Karpas-422 (cell line): ENCODE data around the gene AP3S2. TPM values are rescaled to one million over a fixed set of nuclear protein-coding genes. Genes with fewer than 3 reads are reported as not detected.

Experiments
- DNase-seq: peaks from one replicate; pipeline ENCODE4 v3.0.0-alpha.2; 2015
- H2AFZ ChIP-seq: fragments of 200-600 bp; sonication (generic); 2 replicates; pipeline ENCODE4 v1.6.1; 2014; ENCODE audit warnings: antibody characterized with exemption, low read length, mixed read lengths
- H3K27ac ChIP-seq: fragments of 200-600 bp; sonication (generic); 2 replicates; pipeline ENCODE4 v1.5.1; 2014; ENCODE audit warnings: mild to moderate bottlenecking, low read length, moderate library complexity
- H3K27me3 ChIP-seq: fragments of 200-600 bp; sonication (generic); 2 replicates; pipeline ENCODE4 v1.6.1; 2014; ENCODE audit warnings: low read length, mixed read lengths
- H3K36me3 ChIP-seq: fragments of 200-600 bp; sonication (generic); 2 replicates; pipeline ENCODE4 v1.6.1; 2014; ENCODE audit warnings: low read length, mixed read lengths; ENCODE audit not compliant: insufficient read depth
- H3K4me1 ChIP-seq: fragments of 200-600 bp; sonication (generic); 2 replicates; pipeline ENCODE4 v1.6.1; 2014; ENCODE audit warnings: mild to moderate bottlenecking, low read length, mixed read lengths
- H3K4me2 ChIP-seq: fragments of 200-600 bp; sonication (generic); 2 replicates; pipeline ENCODE4 v1.6.1; 2014; ENCODE audit warnings: low read length, low read depth, mild to moderate bottlenecking; ENCODE audit not compliant: poor library complexity, severe bottlenecking
- H3K4me3 ChIP-seq: fragments of 200-600 bp; sonication (generic); 2 replicates; pipeline ENCODE4 v1.5.1; 2014; ENCODE audit warnings: mild to moderate bottlenecking, antibody characterized with exemption, low read length, mixed read lengths
- H3K79me2 ChIP-seq: fragments of 200-600 bp; sonication (generic); 2 replicates; pipeline ENCODE4 v1.6.1; 2014; ENCODE audit warnings: mild to moderate bottlenecking, low read length, mixed read lengths
- H3K9ac ChIP-seq: fragments of 200-600 bp; sonication (generic); 2 replicates; pipeline ENCODE4 v1.6.0; 2014; ENCODE audit warnings: low read length
- H3K9me2 ChIP-seq: fragments of 200-600 bp; sonication (generic), shearing (Covaris generic); replicated peaks from 2 replicates; pipeline ENCODE4 v1.6.0; 2014; ENCODE audit warnings: mild to moderate bottlenecking, low read length, moderate library complexity; ENCODE audit not compliant: insufficient read depth
- H3K9me3 ChIP-seq: fragments of 300-700, 200-600 bp; sonication (generic); 2 replicates; pipeline ENCODE4 v1.6.1; 2014; ENCODE audit warnings: low read length, mixed read lengths
- H4K20me1 ChIP-seq: fragments of 200-600 bp; sonication (generic); 2 replicates; pipeline ENCODE4 v1.6.1; 2014; ENCODE audit warnings: mild to moderate bottlenecking, antibody characterized with exemption, low read length, low read depth; ENCODE audit not compliant: insufficient read depth
- total RNA-seq: library from RNA; depleted of rRNA; stranded (reverse); fragments of >200 nt; shearing (Covaris generic); gene quantifications from 2 replicates; pipeline ENCODE4 v1.2.3, GENCODE V29; 2014; ENCODE audit warnings: low replicate concordance

AP3S2 gene
- total RNA-seq, 1 experiment from 2014 or later: 29.3 TPM

DNA sequence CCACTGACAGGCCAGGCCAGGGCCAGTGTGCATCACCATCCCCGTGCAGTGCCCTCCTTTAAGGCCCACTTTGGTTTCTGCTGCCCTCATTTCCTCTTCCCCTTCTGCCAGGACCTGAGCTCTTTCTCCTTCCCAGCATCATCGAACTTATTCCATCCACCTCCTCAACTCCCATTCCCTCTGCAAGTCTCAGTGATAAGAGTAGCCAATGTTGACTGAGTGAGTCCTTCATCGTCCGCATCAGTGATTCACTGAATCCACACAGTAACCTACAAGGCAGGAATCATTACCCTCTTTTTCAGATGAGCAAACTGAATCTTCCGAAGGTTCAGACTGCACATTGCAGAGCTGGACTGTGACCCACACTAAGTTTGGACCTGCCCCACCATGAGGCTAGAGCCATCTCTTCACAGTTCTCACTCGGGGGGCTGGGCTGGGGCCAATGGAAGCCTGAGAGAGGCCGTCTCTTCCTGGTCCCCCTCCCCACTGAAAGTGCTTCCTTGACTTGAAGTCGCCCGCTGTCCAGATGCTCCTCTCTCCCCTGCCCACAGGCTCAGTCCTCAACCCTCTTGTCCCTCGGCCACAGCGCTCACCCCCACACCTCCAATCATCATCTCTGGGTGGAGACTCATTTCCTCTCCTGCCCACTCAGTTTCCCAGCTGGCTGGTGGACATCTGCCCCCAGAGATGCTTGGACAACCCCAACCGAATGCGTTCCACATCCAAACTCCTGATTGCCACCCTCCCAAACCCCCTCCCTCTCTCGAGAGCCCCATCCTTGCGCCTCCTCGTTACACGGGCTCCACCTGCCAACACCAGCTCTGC, 64.0 kb downstream of the AP3S2 start:
- Histone ChIP-seq H3K9ac (no peak overlapping the region), H3K27me3 (no peaks in the 10 kb centered on the region), H3K9me2 (no peaks in the 10 kb centered on the region), H3K4me2 (no peak overlapping the region), H3K9me3 (no peaks in the 10 kb centered on the region), H4K20me1 (no peaks in the 10 kb centered on the region), H3K4me3 (no peak overlapping the region), H3K27ac (no peak overlapping the region), H2AFZ (no peak overlapping the region), H3K36me3 (no peaks in the 10 kb centered on the region), H3K79me2 (no peaks in the 10 kb centered on the region), H3K4me1 (no peaks in the 10 kb centered on the region)
- DNase-seq: no peak

DNA sequence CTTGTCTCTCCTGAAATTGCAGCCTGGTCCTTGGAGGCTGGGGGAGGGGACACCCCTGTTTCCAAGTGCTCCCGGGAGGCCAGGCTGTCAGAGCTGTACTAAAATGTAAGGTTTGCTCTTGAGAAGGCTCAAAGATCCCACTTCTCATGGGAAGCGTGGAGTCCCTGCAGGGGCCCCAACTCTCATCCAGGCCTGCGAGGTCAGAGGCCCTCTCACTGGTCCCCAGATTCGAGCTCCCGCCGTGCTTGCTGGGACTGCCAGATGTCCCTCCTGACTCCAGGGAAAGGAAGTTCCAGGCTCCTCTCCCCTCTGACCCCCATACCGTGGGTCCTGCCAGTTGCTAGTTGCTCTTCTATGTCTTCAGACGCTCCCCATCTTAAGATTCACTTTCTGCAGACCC, 64.6 kb downstream of the AP3S2 start:
- no peak overlapping the region for H3K4me3 ChIP-seq
- no peaks in the 10 kb centered on the region for H3K9me3 ChIP-seq
- H3K9ac ChIP-seq: no peak overlapping the region
- no peak overlapping the region for H3K27ac ChIP-seq
- H3K27me3 ChIP-seq: no peaks in the 10 kb centered on the region
- no peak overlapping the region for H2AFZ ChIP-seq
- H4K20me1 ChIP-seq: no peaks in the 10 kb centered on the region
- no peak for DNase-seq
- no peaks in the 10 kb centered on the region for H3K36me3 ChIP-seq
- H3K9me2 ChIP-seq: no peaks in the 10 kb centered on the region
- no peaks in the 10 kb centered on the region for H3K4me1 ChIP-seq
- no peaks in the 10 kb centered on the region for H3K79me2 ChIP-seq
- H3K4me2 ChIP-seq: no peak overlapping the region

DNA sequence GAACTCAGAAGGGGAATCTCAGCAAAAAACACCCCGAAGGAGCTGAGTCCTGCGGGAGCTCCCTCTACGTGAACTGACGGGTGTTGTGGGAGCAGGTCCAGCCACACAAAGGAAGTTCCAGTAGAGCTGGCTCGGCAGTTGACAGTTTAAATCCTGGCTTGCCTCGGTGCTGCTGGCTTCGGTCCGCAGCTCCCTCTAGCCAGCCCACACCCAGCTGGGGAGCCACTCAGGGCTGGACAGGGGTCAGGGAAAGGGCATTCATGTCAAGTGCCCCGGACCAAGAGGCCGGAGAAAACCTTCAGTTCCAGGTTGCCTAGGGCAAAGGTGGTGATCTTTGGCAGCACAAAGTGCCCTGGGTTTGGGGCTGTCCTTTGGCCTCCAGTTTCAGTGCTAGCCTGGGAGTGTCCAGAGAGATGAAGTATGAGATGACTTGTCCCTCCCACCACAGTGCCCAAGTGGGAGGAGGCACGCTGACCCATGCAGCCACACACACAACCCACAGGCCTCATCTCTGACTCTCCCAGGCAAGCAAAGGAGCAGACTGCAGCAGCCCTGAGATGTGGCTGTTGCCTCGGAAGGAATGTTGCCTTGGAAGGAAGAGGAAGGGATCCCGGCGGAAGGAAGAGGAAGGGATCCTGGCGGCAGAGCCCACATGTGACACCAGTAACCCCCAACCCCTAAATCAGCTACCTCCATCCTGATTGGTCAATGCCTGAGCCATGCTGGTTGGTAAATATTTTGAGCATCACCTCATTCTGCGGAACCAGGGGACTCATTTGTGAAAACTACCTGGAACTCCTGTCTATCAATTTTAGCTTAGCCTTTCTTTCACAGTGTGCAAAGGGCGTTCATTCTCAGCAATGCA, 65.3 kb downstream of the AP3S2 start:
- H3K9ac ChIP-seq: no peak overlapping the region

DNA sequence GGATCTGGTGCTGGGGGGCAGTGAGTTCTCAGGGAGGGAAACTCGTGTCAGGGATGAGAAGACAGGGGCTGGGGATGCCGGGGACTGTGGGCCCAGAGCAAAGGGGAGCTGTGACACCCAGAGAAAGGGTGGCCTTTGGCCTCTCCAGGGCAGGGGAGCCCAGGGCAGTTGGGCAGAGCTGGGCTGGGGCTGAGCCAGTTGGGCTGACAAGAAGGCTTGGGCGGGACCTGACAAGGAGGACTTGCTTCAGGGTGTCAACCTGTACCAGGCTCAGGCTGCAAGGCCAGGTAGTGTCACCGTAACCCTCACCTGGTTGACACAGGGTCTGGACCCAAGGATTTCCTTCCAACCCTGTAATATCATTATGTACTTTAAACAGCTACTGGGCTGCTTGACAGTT, 66.0 kb downstream of the AP3S2 start:
- H4K20me1 ChIP-seq: no peaks in the 10 kb centered on the region
- H3K36me3 ChIP-seq: no peaks in the 10 kb centered on the region
- DNase-seq: no peak
- H3K4me2 ChIP-seq: no peak overlapping the region
- H3K4me1 ChIP-seq: no peaks in the 10 kb centered on the region
- no peaks in the 10 kb centered on the region for H3K27me3 ChIP-seq
- no peak overlapping the region for H3K27ac ChIP-seq
- H3K4me3 ChIP-seq: no peak overlapping the region
- no peaks in the 10 kb centered on the region for H3K9me2 ChIP-seq
- no peak overlapping the region for H2AFZ ChIP-seq
- no peaks in the 10 kb centered on the region for H3K9me3 ChIP-seq
- no peaks in the 10 kb centered on the region for H3K79me2 ChIP-seq
- H3K9ac ChIP-seq: no peak overlapping the region

More for the DNA sequence above, 65.3 kb downstream of the AP3S2 start:
- no peaks in the 10 kb centered on the region for H4K20me1 ChIP-seq
- no peak overlapping the region for H3K4me3 ChIP-seq
- DNase-seq: no peak
- no peaks in the 10 kb centered on the region for H3K27me3 ChIP-seq
- H3K9me3 ChIP-seq: no peaks in the 10 kb centered on the region
- H3K4me2 ChIP-seq: no peak overlapping the region
- no peak overlapping the region for H2AFZ ChIP-seq
- no peaks in the 10 kb centered on the region for H3K4me1 ChIP-seq
- H3K9me2 ChIP-seq: no peaks in the 10 kb centered on the region
- H3K79me2 ChIP-seq: no peaks in the 10 kb centered on the region
- H3K27ac ChIP-seq: no peak overlapping the region
- H3K36me3 ChIP-seq: no peaks in the 10 kb centered on the region

DNA sequence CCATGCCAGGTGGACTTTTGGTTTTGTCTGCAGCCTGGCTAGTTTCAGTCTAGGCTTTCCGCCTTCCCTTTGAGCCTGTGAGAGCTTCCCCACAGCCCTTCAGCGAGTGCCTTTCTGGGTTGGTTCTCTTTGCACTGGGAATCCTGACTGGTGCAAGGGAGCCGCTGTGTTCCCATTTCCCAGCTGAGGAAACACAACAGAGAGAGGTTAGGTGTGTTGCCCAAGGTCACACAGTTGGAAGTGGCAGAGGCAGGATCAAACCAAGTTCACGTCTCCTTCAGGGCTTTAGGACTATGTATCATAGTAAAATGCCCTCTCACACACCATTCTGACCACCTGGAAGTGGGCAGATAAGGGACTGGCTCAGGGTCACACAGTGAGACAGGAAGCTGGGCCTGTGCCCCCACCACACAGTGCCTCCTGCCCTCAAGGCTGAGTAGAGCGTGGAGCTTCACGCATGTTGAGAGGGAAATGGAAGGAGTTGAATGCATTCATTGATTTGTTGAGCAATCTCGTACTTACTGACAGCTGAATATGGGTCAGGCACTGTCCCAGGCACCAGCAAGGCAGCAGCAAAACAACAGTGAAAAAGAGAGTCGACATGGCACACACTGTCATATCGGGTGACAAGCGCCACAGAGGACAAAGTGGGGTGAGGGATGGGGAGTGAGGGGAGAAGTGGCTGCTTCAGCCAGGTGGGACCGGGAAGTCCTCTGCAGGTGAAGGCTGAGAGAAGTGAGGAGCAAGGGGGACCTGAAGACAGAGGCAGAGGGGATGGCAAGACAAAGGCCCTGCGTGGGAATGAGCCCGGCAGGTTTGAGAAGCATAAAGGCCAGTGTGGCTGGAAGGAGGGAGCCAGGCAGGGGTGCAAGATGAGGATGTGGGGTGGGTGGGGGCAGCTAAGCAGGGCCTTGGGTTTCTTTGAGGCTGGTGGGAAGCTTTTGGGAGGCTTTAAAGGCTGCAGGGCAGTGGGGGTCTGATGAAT, 66.8 kb downstream of the AP3S2 start:
- no peaks in the 10 kb centered on the region for H3K9me3 ChIP-seq
- H3K27ac ChIP-seq: no peak overlapping the region
- H3K79me2 ChIP-seq: no peaks in the 10 kb centered on the region
- no peaks in the 10 kb centered on the region for H3K36me3 ChIP-seq
- no peaks in the 10 kb centered on the region for H3K4me1 ChIP-seq
- no peak overlapping the region for H2AFZ ChIP-seq
- no peaks in the 10 kb centered on the region for H3K27me3 ChIP-seq
- H3K4me3 ChIP-seq: no peak overlapping the region
- no peak overlapping the region for H3K4me2 ChIP-seq
- no peak overlapping the region for H3K9ac ChIP-seq
- no peak for DNase-seq
- H3K9me2 ChIP-seq: no peaks in the 10 kb centered on the region
- H4K20me1 ChIP-seq: no peaks in the 10 kb centered on the region

DNA sequence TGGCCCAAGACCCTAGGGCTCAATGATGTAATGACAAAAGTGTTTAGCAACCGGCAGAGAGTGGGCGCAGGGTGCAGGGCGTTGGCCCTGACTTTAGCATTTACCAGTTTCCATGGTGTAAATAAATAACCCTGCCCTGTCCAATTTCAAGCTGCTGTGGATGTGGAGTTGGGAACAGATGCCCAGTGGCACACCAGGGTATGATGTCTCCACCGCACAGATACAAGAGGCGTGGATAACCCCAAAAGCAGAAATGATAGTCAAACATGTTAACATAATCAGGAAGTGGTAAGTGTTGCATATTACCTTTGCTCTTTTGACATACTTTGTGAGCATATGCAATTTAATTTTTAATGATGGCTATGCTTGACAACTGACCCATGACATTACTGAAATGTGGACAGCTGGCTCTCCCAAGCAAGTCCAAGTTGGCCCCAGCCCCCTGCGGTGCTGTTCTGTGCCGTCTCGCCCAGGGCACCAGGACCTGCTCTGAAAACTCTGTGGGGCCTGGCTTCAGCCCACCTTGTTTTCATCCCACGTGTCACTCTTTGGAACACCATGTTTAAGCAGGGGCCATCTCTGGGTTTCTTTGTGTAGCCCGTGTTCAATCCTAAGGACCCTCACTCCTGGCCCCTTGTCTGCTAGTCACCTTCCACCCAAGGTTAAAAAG, 68.4 kb downstream of the AP3S2 start:
- Histone ChIP-seq H3K27me3 (no peaks in the 10 kb centered on the region), H4K20me1 (no peaks in the 10 kb centered on the region), H3K4me2 (no peak overlapping the region), H3K4me3 (no peak overlapping the region), H3K36me3 (no peaks in the 10 kb centered on the region), H3K27ac (no peak overlapping the region), H3K9me3 (no peaks in the 10 kb centered on the region), H3K4me1 (no peaks in the 10 kb centered on the region), H3K9ac (no peak overlapping the region), H3K9me2 (no peaks in the 10 kb centered on the region), H2AFZ (no peak overlapping the region), H3K79me2 (no peaks in the 10 kb centered on the region)
- DNase-seq: no peak

DNA sequence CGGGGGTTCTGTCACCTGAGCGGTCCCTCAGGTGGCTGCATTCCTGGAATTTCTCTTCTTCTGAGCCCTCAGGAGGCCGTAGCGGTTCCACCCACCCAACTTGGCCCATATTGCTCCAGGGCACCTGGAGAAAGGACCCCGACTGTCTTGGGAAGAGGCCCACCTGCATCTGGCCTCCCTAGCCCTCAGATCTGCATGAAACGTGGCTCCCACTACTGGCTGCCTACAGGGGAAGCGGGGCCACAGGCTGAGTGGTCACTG, 69.3 kb downstream of the AP3S2 start:
- Histone ChIP-seq H3K27me3 (no peaks in the 10 kb centered on the region), H3K36me3 (no peaks in the 10 kb centered on the region), H3K79me2 (no peaks in the 10 kb centered on the region), H3K4me1 (no peaks in the 10 kb centered on the region), H3K4me2 (no peak overlapping the region), H3K9me3 (no peaks in the 10 kb centered on the region), H3K4me3 (no peak overlapping the region), H2AFZ (no peak overlapping the region), H4K20me1 (no peaks in the 10 kb centered on the region), H3K9ac (no peak overlapping the region), H3K9me2 (no peaks in the 10 kb centered on the region), H3K27ac (no peak overlapping the region)
- DNase-seq: no peak
